ENCODE results near the gene STPG3.

Gene STPG3

GRCh38 chr9:137251194-137251461 is at the start of gene STPG3:
STPG3 (plus strand) TSS chr9:137251286; CDS start chr9:137251287, 1 bp downstream.
- no peak for TF ChIP-seq CTCF (IDR thresholded peaks at IDR 0.05; ENCODE audit: insufficient read depth, low read length, missing control alignments)
- H3K4me3 ChIP-seq (ENCODE audit: low read depth, low read length) = no peak within 1 kb of the TSS
- POLR2A ChIA-PET = interaction anchor here (6.8 kb wide), 1 partner anchor 8 kb away, joined by 164 read pairs; the partner anchor contains the start of gene TUBB4B
- CTCF ChIA-PET = interaction anchor here (2.7 kb wide), 1 partner anchor 14 kb away, joined by 15 read pairs; no protein-coding TSS in a partner anchor
- no peak for DNase-seq (ENCODE audit: low read depth, low spot score)

DNA sequence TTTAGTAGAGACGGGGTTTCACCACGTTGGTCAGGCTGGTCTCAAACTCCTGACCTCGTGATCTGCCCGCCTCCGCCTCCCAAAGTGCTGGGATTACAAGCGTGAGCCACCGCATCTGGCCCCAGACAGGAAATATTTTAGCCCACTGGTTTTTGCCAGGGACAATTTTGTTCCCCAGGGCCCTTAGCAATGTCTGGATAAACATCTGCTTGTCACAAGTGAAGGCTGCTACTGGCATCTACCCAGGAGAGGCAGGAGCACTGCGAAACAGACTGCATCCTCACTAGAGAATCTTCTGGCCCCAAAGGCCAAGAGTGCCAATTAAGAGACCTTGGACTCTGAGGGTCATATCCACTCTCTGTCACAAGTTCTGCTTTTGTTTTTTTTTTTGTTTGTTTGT is 48.1 kb upstream of the STPG3 start:
- H3K4me3 ChIP-seq (ENCODE audit: low read depth, low read length) = no peak overlapping the region
- no peak for TF ChIP-seq CTCF (IDR thresholded peaks at IDR 0.05; ENCODE audit: insufficient read depth, low read length, missing control alignments)
- ChIA-PET POLR2A (interaction anchor here (1.0 to 1.2 kb wide), 2 partner anchors 14 to 20 kb away, joined by 3 read pairs; partner anchors contain the start of genes ANAPC2 and SSNA1), CTCF (interaction anchor here (1.8 to 2.7 kb wide), 2 partner anchors 24 to 35 kb away, joined by 9 to 10 read pairs; partner anchors contain the start of gene RNF224)
- DNase-seq (ENCODE audit: low read depth, low spot score) = no peak

- no peak for TF ChIP-seq CTCF (IDR thresholded peaks at IDR 0.05; ENCODE audit: insufficient read depth, low read length, missing control alignments)
- ChIA-PET CTCF (interaction anchor here (1.0 to 2.7 kb wide), 8 partner anchors 8 to 77 kb away, joined by 3 to 10 read pairs (median 3); partner anchors contain the start of genes ANAPC2, RNF224 and SSNA1), POLR2A (interaction anchor here (0.7 to 2.5 kb wide), 4 partner anchors 16 to 140 kb away, joined by 4 to 9 read pairs (median 5); partner anchors contain the start of gene TUBB4B)
- H3K4me3 ChIP-seq (ENCODE audit: low read depth, low read length) = peak overlapping the region; percentile 94
- no peak for DNase-seq (ENCODE audit: low read depth, low spot score)
Measured at GRCh38 chr9:137204731-137205125, 46.4 kb upstream of the STPG3 start.

GRCh38 chr9:137205126-137206069 is 45.7 kb upstream of the STPG3 start, which contains the start of the genes NDOR1 and TMEM203:
NDOR1 (plus strand) TSS chr9:137205700; CDS start chr9:137205778, 78 bp downstream.
TMEM203 (minus strand) TSS chr9:137205648; CDS start chr9:137205414, 234 bp downstream.
- TF ChIP-seq CTCF (IDR thresholded peaks at IDR 0.05; ENCODE audit: insufficient read depth, low read length, missing control alignments) = no peak
- POLR2A ChIA-PET = interaction anchor here (0.7 to 2.5 kb wide), 4 partner anchors 16 to 141 kb away, joined by 4 to 9 read pairs (median 5); partner anchors contain the start of gene TUBB4B
- DNase-seq (ENCODE audit: low read depth, low spot score) = no peak
- peak within 1 kb of the TSS; percentile 94 for H3K4me3 ChIP-seq (ENCODE audit: low read depth, low read length)
- CTCF ChIA-PET = interaction anchor here (1.1 to 2.7 kb wide), 6 partner anchors 9 to 78 kb away, joined by 3 to 12 read pairs (median 3); no protein-coding TSS in a partner anchor

DNA sequence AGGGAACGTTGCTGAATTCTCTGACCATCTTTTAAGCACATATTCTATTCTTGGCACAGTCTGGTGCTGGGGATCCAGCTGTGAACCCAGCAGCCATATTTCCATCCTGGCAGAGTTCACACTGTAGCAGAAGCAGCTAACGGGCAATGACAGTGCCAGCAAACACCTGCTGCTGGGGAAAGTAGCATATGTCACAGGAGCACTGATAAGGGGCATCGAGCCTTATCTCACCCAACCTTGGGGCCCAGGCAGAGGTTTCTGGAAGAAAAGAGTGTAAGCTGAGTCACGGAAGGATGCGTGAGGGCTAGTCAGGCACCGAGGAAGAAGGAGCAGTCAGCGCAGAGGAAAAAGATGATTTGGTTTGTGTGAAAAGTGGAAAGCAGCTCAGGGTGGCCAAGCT is 44.5 kb upstream of the STPG3 start:
- peak overlapping the region; percentile 94 for H3K4me3 ChIP-seq (ENCODE audit: low read depth, low read length)
- ChIA-PET CTCF (interaction anchor here (0.7 to 2.4 kb wide), 7 partner anchors 9 to 177 kb away, joined by 3 to 12 read pairs (median 3); partner anchors contain the start of genes RNF224 and SSNA1), POLR2A (interaction anchor here (2.5 kb wide), 1 partner anchor 34 kb away, joined by 9 read pairs; the partner anchor contains the start of gene TUBB4B)
- no peak for DNase-seq (ENCODE audit: low read depth, low spot score)
- no peak for TF ChIP-seq CTCF (IDR thresholded peaks at IDR 0.05; ENCODE audit: insufficient read depth, low read length, missing control alignments)

GRCh38 chr9:137211532-137211931 is 39.6 kb upstream of the STPG3 start:
- POLR2A ChIA-PET = no interaction called here
- no peak overlapping the region for H3K4me3 ChIP-seq (ENCODE audit: low read depth, low read length)
- CTCF ChIA-PET = no interaction called here
- no peak for TF ChIP-seq CTCF (IDR thresholded peaks at IDR 0.05; ENCODE audit: insufficient read depth, low read length, missing control alignments)
- no peak for DNase-seq (ENCODE audit: low read depth, low spot score)
